NT2/D1 (cell line): ENCODE results near the gene STX8.

Experiments
- DNase-seq: peaks from one replicate; pipeline ENCODE4 v3.0.0-alpha.2; 2011; ENCODE audit warnings: low read depth, low spot score
- H3K27me3 ChIP-seq: 2 replicates; pipeline ENCODE4 v1.6.0; 2011; ENCODE audit warnings: mild to moderate bottlenecking; ENCODE audit not compliant: insufficient read length, insufficient read depth
- H3K36me3 ChIP-seq: 2 replicates; pipeline ENCODE4 v1.6.1; 2011; ENCODE audit warnings: mild to moderate bottlenecking, low read length, mixed read lengths; ENCODE audit not compliant: insufficient read depth, insufficient read length
- H3K4me1 ChIP-seq: 2 replicates; pipeline ENCODE4 v1.5.1; 2011; ENCODE audit not compliant: insufficient read depth, insufficient read length
- H3K4me3 ChIP-seq: 2 replicates; pipeline ENCODE4 v1.5.1; 2011; ENCODE audit warnings: low read depth; ENCODE audit not compliant: insufficient read length
- H3K9ac ChIP-seq: 2 replicates; pipeline ENCODE4 v1.6.0; 2011; ENCODE audit warnings: low read depth; ENCODE audit not compliant: insufficient read length
- H3K9me3 ChIP-seq: 2 replicates; pipeline ENCODE4 v1.5.1; 2011; ENCODE audit warnings: mild to moderate bottlenecking, low read length; ENCODE audit not compliant: insufficient read depth
- SUZ12 ChIP-seq: IDR thresholded peaks from 2 replicates; pipeline ENCODE4 v1.6.1; 2011; ENCODE audit not compliant: insufficient read length, insufficient read depth; ENCODE audit errors: extremely low read depth
- YY1 ChIP-seq: IDR thresholded peaks from 2 replicates; pipeline ENCODE4 v1.6.1; 2011; ENCODE audit not compliant: insufficient read length, insufficient read depth
- ZNF274 ChIP-seq: IDR thresholded peaks from 2 replicates; pipeline ENCODE4 v1.6.1; 2011; ENCODE audit warnings: mild to moderate bottlenecking, low read depth, low read length

STX8 gene

DNA sequence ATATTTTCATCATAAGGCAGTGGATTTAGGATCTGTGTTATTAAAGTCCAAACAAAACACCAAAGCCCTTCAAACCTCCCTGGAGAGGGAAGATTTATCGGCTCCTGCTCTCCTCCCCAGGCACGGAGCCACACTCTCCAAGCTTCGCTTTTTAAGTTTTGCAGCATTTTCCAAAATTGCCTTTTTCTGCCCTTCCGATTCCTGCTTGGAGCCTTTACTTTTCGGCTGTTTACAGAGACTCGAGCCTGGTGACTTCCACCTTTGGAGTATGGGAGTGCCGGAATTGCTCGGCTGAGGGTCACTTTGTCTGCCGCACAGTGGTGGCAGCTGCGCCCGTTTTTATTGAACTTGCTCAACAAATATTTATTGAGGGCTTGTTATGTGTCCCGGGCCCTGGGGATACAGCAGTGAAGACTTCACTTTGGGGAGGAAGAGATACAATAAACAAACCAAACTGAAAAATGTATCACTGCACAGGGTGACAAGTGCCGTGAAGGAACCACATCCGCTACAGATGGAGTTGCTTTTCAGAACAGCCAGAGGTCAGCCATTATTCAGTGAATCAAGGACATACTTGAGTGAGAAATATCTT lies 368.8 kb downstream of the STX8 start:
- DNase-seq, result no peak
- Histone ChIP-seq H3K36me3 (no peaks in the 10 kb centered on the region), H3K27me3 (no peaks in the 10 kb centered on the region), H3K4me1 (peaks cover 5% of the 10 kb centered on the region), H3K9me3 (no peaks in the 10 kb centered on the region), H3K4me3 (no peak overlapping the region), H3K9ac (no peak overlapping the region)
- TF ChIP-seq ZNF274 (no peak), YY1 (no peak), SUZ12 (no peak)

DNA sequence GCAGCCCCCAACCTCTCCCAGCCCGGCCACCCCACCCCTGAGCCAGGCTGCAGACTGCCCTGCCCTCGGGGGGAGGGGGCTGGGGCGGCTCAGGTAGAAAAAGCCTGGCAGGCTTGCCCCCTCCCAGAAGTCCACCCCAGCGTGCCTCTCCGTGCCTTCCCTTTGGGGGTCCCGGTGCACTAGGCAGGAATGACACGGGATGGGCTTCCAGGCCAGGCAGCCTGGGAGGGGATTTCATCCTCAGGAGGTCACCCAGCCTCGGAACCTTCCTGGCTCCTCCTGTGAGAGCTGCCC lies 369.3 kb downstream of the STX8 start:
- Histone ChIP-seq H3K4me3 (no peak overlapping the region), H3K4me1 (peaks cover 5% of the 10 kb centered on the region), H3K27me3 (no peaks in the 10 kb centered on the region), H3K9ac (no peak overlapping the region), H3K9me3 (no peaks in the 10 kb centered on the region), H3K36me3 (no peaks in the 10 kb centered on the region)
- TF ChIP-seq ZNF274, result no peak
- no peak for DNase-seq

GRCh38 chr17:9205520-9206409 lies 369.9 kb downstream of the STX8 start:
- peaks cover 5% of the 10 kb centered on the region for H3K4me1 ChIP-seq

DNA sequence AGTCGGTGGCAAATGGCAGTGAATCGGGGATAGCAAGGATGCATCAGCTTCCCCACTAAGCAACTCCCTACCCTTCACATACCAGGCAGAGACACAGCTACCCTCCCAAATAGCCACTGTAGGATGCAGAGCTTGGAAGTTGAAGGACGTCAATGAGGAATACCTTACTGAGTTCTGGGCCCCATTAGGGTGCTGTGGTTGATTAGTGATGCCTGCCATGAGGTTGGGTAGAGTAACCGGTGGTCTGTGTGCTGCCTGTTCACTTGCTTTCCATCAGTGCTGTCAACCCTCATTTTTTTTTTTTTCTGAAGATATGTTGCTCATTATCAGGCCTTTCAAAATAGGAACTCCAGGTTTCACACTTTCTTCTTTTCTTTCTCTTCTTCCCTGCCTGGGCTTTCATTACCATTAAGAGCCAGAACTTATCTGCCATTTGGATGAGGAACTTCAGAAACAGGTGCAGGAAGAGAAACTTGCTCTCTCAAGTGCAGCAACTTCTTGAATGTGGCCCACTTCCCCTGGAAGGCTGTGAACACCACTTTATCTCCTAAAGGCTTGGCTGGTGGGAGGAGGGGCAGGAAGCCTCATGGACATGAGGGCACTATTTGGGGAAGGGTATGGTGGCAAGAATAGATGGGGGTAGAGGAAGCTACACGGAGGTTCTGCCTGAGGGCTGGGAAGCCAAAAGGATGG lies 370.8 kb downstream of the STX8 start:
- no peak overlapping the region for H3K9ac ChIP-seq
- no peaks in the 10 kb centered on the region for H3K9me3 ChIP-seq
- H3K36me3 ChIP-seq, result peaks cover 1% of the 10 kb centered on the region
- H3K4me1 ChIP-seq, result peaks cover 2% of the 10 kb centered on the region
- DNase-seq, result no peak
- H3K27me3 ChIP-seq, result no peaks in the 10 kb centered on the region
- TF ChIP-seq YY1 (no peak), ZNF274 (no peak), SUZ12 (no peak)
- no peak overlapping the region for H3K4me3 ChIP-seq

More at GRCh38 chr17:9205520-9206409, 369.9 kb downstream of the STX8 start:
- DNase-seq, result no peak
- Histone ChIP-seq H3K9me3 (no peaks in the 10 kb centered on the region), H3K27me3 (no peaks in the 10 kb centered on the region), H3K4me3 (no peak overlapping the region), H3K36me3 (no peaks in the 10 kb centered on the region), H3K9ac (no peak overlapping the region)
- TF ChIP-seq ZNF274, result no peak
- no peak for TF ChIP-seq YY1
- TF ChIP-seq SUZ12, result no peak

GRCh38 chr17:9203771-9204425 lies 371.7 kb downstream of the STX8 start:
- H3K4me1 ChIP-seq, result peaks cover 2% of the 10 kb centered on the region

GRCh38 chr17:9202532-9202931 lies 373.1 kb downstream of the STX8 start:
- Histone ChIP-seq H3K27me3 (no peaks in the 10 kb centered on the region), H3K4me3 (no peak overlapping the region), H3K4me1 (peaks cover 2% of the 10 kb centered on the region), H3K36me3 (peaks cover 4% of the 10 kb centered on the region), H3K9me3 (no peaks in the 10 kb centered on the region), H3K9ac (no peak overlapping the region)
- DNase-seq, result no peak
- TF ChIP-seq YY1 (no peak), ZNF274 (no peak), SUZ12 (no peak)

More at GRCh38 chr17:9203771-9204425, 371.7 kb downstream of the STX8 start:
- Histone ChIP-seq H3K4me3 (no peak overlapping the region), H3K9me3 (no peaks in the 10 kb centered on the region), H3K27me3 (no peaks in the 10 kb centered on the region), H3K9ac (no peak overlapping the region), H3K36me3 (peaks cover 4% of the 10 kb centered on the region)
- TF ChIP-seq YY1 (no peak), SUZ12 (no peak), ZNF274 (no peak)
- no peak for DNase-seq
